ENCODE data around the gene ELAC1.

GRCh38 chr18:50950626-50951025, 17.2 kb upstream of the ELAC1 start:
- TF ChIP-seq CTCF (IDR thresholded peaks at IDR 0.05; ENCODE audit: low read depth, low read length) = no peak
- no peak for TF ChIP-seq EZH2phosphoT487 (IDR thresholded peaks at IDR 0.05; ENCODE audit: low read depth)
